ENCODE measurements around the gene MAN1C1. TPM values are rescaled to one million over a fixed set of nuclear protein-coding genes. Genes with fewer than 3 reads are reported as not detected.

MAN1C1 gene
- total RNA-seq, 1 donor from 2014 or later: 5.4 TPM

GRCh38 chr1:25727635-25728286 is 111.2 kb downstream of the MAN1C1 start:
- H3K4me3 Mint-ChIP-seq (ENCODE audit: unreplicated experiment): no peak overlapping the region
- H3K27ac Mint-ChIP-seq (ENCODE audit: unreplicated experiment): peak overlapping the region; percentile 55
- no peaks in the 10 kb centered on the region for H3K36me3 Mint-ChIP-seq (ENCODE audit: unreplicated experiment)
- peaks cover 2% of the 10 kb centered on the region for H3K9me3 Mint-ChIP-seq (ENCODE audit: unreplicated experiment)
- peak; percentile 39 for DNase-seq
- peaks cover 29% of the 10 kb centered on the region for H3K4me1 Mint-ChIP-seq (ENCODE audit: low read depth, unreplicated experiment)
- TF ChIP-seq CTCF (IDR thresholded peaks at IDR 0.05; ENCODE audit: partially characterized antibody, unreplicated experiment): no peak
- no peaks in the 10 kb centered on the region for H3K27me3 Mint-ChIP-seq (ENCODE audit: unreplicated experiment)

- no peak overlapping the region for H3K4me3 Mint-ChIP-seq (ENCODE audit: unreplicated experiment)
- no peaks in the 10 kb centered on the region for H3K36me3 Mint-ChIP-seq (ENCODE audit: unreplicated experiment)
- peaks cover 29% of the 10 kb centered on the region for H3K4me1 Mint-ChIP-seq (ENCODE audit: low read depth, unreplicated experiment)
- H3K27me3 Mint-ChIP-seq (ENCODE audit: unreplicated experiment): peaks cover 3% of the 10 kb centered on the region
- no peak for DNase-seq
- TF ChIP-seq CTCF (IDR thresholded peaks at IDR 0.05; ENCODE audit: partially characterized antibody, unreplicated experiment): no peak
- peaks cover 2% of the 10 kb centered on the region for H3K9me3 Mint-ChIP-seq (ENCODE audit: unreplicated experiment)
- peak overlapping the region; percentile 55 for H3K27ac Mint-ChIP-seq (ENCODE audit: unreplicated experiment)
These were observed 111.8 kb downstream of the MAN1C1 start for GRCh38 chr1:25728301-25728935.

GRCh38 chr1:25729045-25729444 is 112.5 kb downstream of the MAN1C1 start:
- peaks cover 4% of the 10 kb centered on the region for H3K27me3 Mint-ChIP-seq (ENCODE audit: unreplicated experiment)
- no peak overlapping the region for H3K27ac Mint-ChIP-seq (ENCODE audit: unreplicated experiment)
- H3K36me3 Mint-ChIP-seq (ENCODE audit: unreplicated experiment): no peaks in the 10 kb centered on the region
- no peak overlapping the region for H3K4me3 Mint-ChIP-seq (ENCODE audit: unreplicated experiment)
- TF ChIP-seq CTCF (IDR thresholded peaks at IDR 0.05; ENCODE audit: partially characterized antibody, unreplicated experiment): no peak
- peaks cover 29% of the 10 kb centered on the region for H3K4me1 Mint-ChIP-seq (ENCODE audit: low read depth, unreplicated experiment)
- DNase-seq: no peak
- H3K9me3 Mint-ChIP-seq (ENCODE audit: unreplicated experiment): peaks cover 3% of the 10 kb centered on the region

- Mint-ChIP-seq H3K27me3 (ENCODE audit: unreplicated experiment) (peaks cover 4% of the 10 kb centered on the region), H3K9me3 (ENCODE audit: unreplicated experiment) (peaks cover 3% of the 10 kb centered on the region), H3K4me3 (ENCODE audit: unreplicated experiment) (no peak overlapping the region), H3K4me1 (ENCODE audit: low read depth, unreplicated experiment) (peaks cover 22% of the 10 kb centered on the region), H3K27ac (ENCODE audit: unreplicated experiment) (peak overlapping the region; percentile 62), H3K36me3 (ENCODE audit: unreplicated experiment) (no peaks in the 10 kb centered on the region)
- no peak for DNase-seq
- TF ChIP-seq CTCF (IDR thresholded peaks at IDR 0.05; ENCODE audit: partially characterized antibody, unreplicated experiment): no peak
These were observed 113.4 kb downstream of the MAN1C1 start for GRCh38 chr1:25729790-25730644.
